Lung (tissue), 12 donors: ENCODE measurements around the gene C4orf50. TPM values are rescaled to one million over a fixed set of nuclear protein-coding genes. Genes with fewer than 3 reads are reported as not detected.
"Not testable (repeated sequence)": the region's sequence is repeated elsewhere in the genome, so short reads cannot be mapped to it uniquely, and the experiment has no call there.

ENCODE experiments used
- ATAC-seq: fragments of 200-7000 bp; cut with Tn5 transposase; one replicate; pipeline ENCODE4 v1.9.1; 2020; ENCODE audit warnings: moderate number of reproducible peaks; ENCODE audit not compliant: insufficient read depth, low FRiP score
- DNase-seq, 3 donors: peaks; one replicate each; pipeline ENCODE4 v3.0.0-alpha.2; 2013 to 2017
- H3K27ac ChIP-seq, 2 donors: one replicate each; pipeline ENCODE4 v1.5.1; 2013; ENCODE audit warnings: mild to moderate bottlenecking in 2 of 2, moderate library complexity in 2 of 2, control low read depth in 1 of 2, inconsistent platforms in 1 of 2, low read depth in 1 of 2, low read length in 1 of 2
- H3K27me3 ChIP-seq, 3 donors: one replicate each; pipeline ENCODE4 v1.5.1; 2013; ENCODE audit warnings: low read length in 2 of 3; ENCODE audit not compliant: control insufficient read depth in 3 of 3, insufficient read depth in 3 of 3
- H3K36me3 ChIP-seq, 4 donors: one replicate each; pipeline ENCODE4 v1.5.1; 2013; ENCODE audit warnings: low read length in 4 of 4, mild to moderate bottlenecking in 1 of 4, moderate library complexity in 1 of 4; ENCODE audit not compliant: control insufficient read depth in 4 of 4, insufficient read depth in 4 of 4
- H3K4me1 ChIP-seq, 5 donors: one replicate each; pipeline ENCODE4 v1.5.1; 2013; ENCODE audit warnings: low read length in 5 of 5, mild to moderate bottlenecking in 2 of 5, moderate library complexity in 1 of 5; ENCODE audit not compliant: control insufficient read depth in 5 of 5, insufficient read depth in 5 of 5
- H3K4me3 ChIP-seq: one replicate; pipeline ENCODE4 v1.5.1; 2013; ENCODE audit warnings: mild to moderate bottlenecking, control low read depth, moderate library complexity
- H3K9ac ChIP-seq, 2 donors: one replicate each; pipeline ENCODE4 v1.5.1; 2013; ENCODE audit warnings: low read length in 2 of 2, control low read depth in 1 of 2; ENCODE audit not compliant: insufficient read depth in 1 of 2
- H3K9me3 ChIP-seq, 4 donors: one replicate each; pipeline ENCODE4 v1.5.1; 2013; ENCODE audit warnings: low read length in 3 of 4, mild to moderate bottlenecking in 1 of 4, moderate library complexity in 1 of 4; ENCODE audit not compliant: control insufficient read depth in 4 of 4, insufficient read depth in 3 of 4
- CTCF ChIP-seq: IDR thresholded peaks from 2 replicates; pipeline ENCODE4 v1.5.1; 2012; ENCODE audit warnings: mild to moderate bottlenecking; ENCODE audit errors: control extremely low read depth, extremely low read depth
- WGBS, 2 donors: extraction: QIAGEN DNeasy Blood & Tissue Kit; methylation state at CpG; one replicate each; pipeline ENCODE4 v1.1.7; 2013; 5-methylcytosine and 5-hydroxymethylcytosine counted together
- polyA plus RNA-seq, 2 donors: library from polyadenylated mRNA; stranded (reverse); fragments of 200-250 nt; gene quantifications; one replicate each; pipeline ENCODE4 v1.2.1, GENCODE V29; 2013
- total RNA-seq, 2 donors: library from RNA; depleted of rRNA in 1 of 2; stranded (reverse); fragments of >200 nt in 1 of 2; gene quantifications; one replicate each; pipeline ENCODE4 v1.2.1, GENCODE V29; 2014 to 2021
- donor health status: control.
- donor health status: control.
- donor health status: Bipolar disorder and iron deficiency.
- donor health status: healthy.
- donor health status: DM: yes; HTN: yes; CAD: no.

The C4orf50 gene
- total and polyA plus RNA-seq, 4 donors: 0.02 to 0.04 (median 0.03) TPM

DNA sequence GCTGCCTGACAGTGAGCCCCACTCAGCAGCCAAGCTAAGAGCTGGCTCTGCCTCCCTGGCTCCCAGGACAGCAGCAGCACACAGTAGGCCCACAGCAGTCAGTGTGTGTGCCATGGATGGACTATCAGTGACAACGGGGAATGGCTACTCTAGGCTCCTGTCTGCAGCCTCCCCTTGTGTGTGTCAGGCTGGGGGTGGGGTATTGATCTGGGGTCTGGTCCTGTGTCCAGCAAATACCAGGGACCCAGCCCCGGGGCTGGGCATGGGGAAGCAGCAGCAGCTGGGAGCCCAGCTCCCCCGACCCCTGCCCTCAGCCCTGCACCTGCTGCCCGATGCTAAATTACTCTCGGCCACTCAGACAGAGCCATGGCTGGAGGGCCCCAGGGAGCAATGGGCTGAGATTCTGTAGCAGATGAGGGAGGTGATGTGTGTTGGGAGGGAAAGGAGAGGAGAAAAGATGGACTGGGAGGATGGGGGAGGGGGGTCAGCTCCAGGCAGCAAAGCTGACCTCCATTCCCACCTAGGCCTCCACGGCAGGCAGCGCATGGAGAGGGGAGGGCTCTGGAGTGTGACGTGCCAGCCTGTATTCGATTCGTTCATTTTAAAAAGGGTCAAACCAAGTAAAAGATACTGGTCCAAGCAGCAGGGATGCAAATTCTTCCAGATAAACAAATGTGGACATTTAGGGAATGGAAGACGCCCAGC is 64.0 kb downstream of the C4orf50 start:
- Histone ChIP-seq H3K4me1 (peaks cover 0 to 13% (median 6%) of the 10 kb centered on the region in 5 donors), H3K36me3 (no peaks in the 10 kb centered on the region), H3K27ac (no peak overlapping the region), H3K9me3 (peaks cover 0 to 4% (median 0%) of the 10 kb centered on the region in 4 donors), H3K4me3 (no peak overlapping the region), H3K9ac (no peak overlapping the region), H3K27me3 (peaks cover 0 to 2% (median 0%) of the 10 kb centered on the region in 3 donors)
- ATAC-seq (no peak), DNase-seq (no peak)
- 86 to 87% methylated on average over 11 of the region's 11 CpGs for WGBS, 2 donors
- TF ChIP-seq CTCF: no peak

DNA sequence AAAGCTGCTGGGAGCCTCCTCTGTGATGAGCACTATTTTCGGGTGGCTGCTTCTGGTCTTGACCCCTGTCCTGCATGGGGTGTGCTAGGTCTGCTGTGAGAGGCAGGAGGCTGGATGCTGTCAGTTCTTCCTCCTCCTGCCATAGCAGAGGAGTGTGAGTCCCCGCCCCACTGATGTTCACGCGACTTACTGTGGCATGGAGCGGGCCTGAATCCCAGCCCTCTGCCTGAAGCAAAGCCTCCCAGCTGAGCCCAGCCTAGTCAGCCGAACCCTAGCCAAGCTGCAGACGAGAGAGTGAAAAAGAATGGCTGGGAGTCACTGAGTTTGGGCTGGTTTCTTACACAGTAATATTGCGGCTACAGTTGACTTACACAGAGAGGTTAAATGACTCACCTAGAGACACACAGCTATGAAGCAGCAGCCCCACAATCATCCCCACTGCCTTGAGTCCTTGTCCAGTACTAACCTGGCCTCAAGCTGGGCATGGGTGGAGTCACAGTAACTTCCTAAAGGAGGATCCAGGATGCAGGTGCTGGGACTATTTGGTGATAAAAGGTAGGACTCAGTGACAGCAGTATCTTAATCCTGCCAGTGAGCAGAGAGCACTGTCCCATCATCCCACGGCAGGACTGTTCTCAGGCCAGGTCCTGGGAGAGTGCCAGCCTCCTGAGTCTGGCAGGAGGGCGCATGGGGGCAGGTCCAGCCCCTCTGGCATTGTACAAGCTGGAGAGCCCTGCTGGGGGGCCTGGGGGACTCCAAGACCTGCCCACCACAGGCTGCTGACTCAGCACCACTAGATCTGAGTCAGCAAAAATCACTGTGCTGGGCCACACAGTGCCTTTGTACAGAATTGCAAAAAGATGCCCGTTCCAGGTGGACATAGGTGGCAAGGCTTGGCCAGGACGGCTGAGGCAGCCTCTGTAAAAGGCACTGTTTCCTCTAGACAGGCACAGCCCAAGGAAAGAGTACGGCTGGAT is 65.0 kb downstream of the C4orf50 start:
- H3K9me3 ChIP-seq: peaks cover 0 to 4% (median 0%) of the 10 kb centered on the region in 4 donors
- H3K36me3 ChIP-seq: no peaks in the 10 kb centered on the region
- 76 to 83% methylated on average over 13 of the region's 13 CpGs for WGBS, 2 donors
- peaks cover 0 to under 1% (median 0%) of the 10 kb centered on the region in 3 donors for H3K27me3 ChIP-seq
- no peak overlapping the region for H3K9ac ChIP-seq
- DNase-seq (no peak), ATAC-seq (no peak)
- H3K27ac ChIP-seq: no peak overlapping the region
- H3K4me3 ChIP-seq: no peak overlapping the region
- TF ChIP-seq CTCF: no peak
- peaks cover 0 to 13% (median 6%) of the 10 kb centered on the region in 5 donors for H3K4me1 ChIP-seq

- 78% methylated on average over 22 of the region's 22 CpGs for WGBS, 2 donors
- Histone ChIP-seq H3K27me3 (no peaks in the 10 kb centered on the region), H3K4me3 (no peak overlapping the region), H3K27ac (no peak overlapping the region), H3K36me3 (no peaks in the 10 kb centered on the region), H3K9me3 (peaks cover 0 to 4% (median 0%) of the 10 kb centered on the region in 4 donors), H3K4me1 (peaks cover 0 to 13% (median 6%) of the 10 kb centered on the region in 5 donors), H3K9ac (no peak overlapping the region)
- no peak for ATAC-seq
- DNase-seq: no peak
- TF ChIP-seq CTCF: no peak
These were observed 65.8 kb downstream of the C4orf50 start for GRCh38 chr4:5952286-5952974.

- not testable (repeated sequence) for H3K36me3 ChIP-seq, DNase-seq, H3K27me3 ChIP-seq, H3K4me1 ChIP-seq, ATAC-seq, H3K27ac ChIP-seq, H3K4me3 ChIP-seq, H3K9ac ChIP-seq, H3K9me3 ChIP-seq
- 85 to 89% methylated on average over 6 of the region's 6 CpGs for WGBS, 2 donors
These were observed 71.6 kb downstream of the C4orf50 start for GRCh38 chr4:5946653-5947052.
